Midbrain (tissue), 1 donor: Measurements from ENCODE around the gene TRAIP.
"Not testable (repeated sequence)": the region's sequence is repeated elsewhere in the genome, so short reads cannot be mapped to it uniquely, and the experiment has no call there.

Experiments used
- DNase-seq: peaks from one replicate; lab custom pipeline; 2025; lab: John Stamatoyannopoulos, UW

Gene TRAIP

GRCh38 chr3:49791571-49791970 is 64.8 kb downstream of the TRAIP start:
- DNase-seq, result no peak

GRCh38 chr3:49790626-49791411 is 65.5 kb downstream of the TRAIP start:
- DNase-seq, result no peak

GRCh38 chr3:49788056-49788455 is 68.3 kb downstream of the TRAIP start:
- DNase-seq, result no peak

- no peak for DNase-seq
Observed at GRCh38 chr3:49787536-49787935, 68.8 kb downstream of the TRAIP start.

- no peak for DNase-seq
Observed at GRCh38 chr3:49787182-49787464, 69.2 kb downstream of the TRAIP start.

GRCh38 chr3:49786357-49787181 is 69.8 kb downstream of the TRAIP start, which contains the start of gene IP6K1:
Gene IP6K1 (minus strand): TSS chr3:49786542. CDS start chr3:49748040, 38,502 bp downstream.
- DNase-seq, result peak; percentile 100

- DNase-seq, result peak; percentile 48
Observed at GRCh38 chr3:49785565-49786356, 70.6 kb downstream of the TRAIP start.

GRCh38 chr3:49782277-49782676 is 74.1 kb downstream of the TRAIP start:
- not testable (repeated sequence) for DNase-seq

GRCh38 chr3:49781415-49782199 is 74.8 kb downstream of the TRAIP start:
- no peak for DNase-seq

- not testable (repeated sequence) for DNase-seq
Observed at GRCh38 chr3:49780975-49781365, 75.4 kb downstream of the TRAIP start.

GRCh38 chr3:49780080-49780974 is 76.0 kb downstream of the TRAIP start:
- DNase-seq, result peak; percentile 12

- DNase-seq, result no peak
Observed at GRCh38 chr3:49779358-49780079, 76.8 kb downstream of the TRAIP start.
